ENCODE results near the gene MCC. TPM values are rescaled to one million over a fixed set of nuclear protein-coding genes. Genes with fewer than 3 reads are reported as not detected.

MCC gene
- total and polyA plus RNA-seq, 7 donors, result 1.4 to 13.8 (median 4.4) TPM

GRCh38 chr5:113447498-113448050, 40.7 kb downstream of the MCC start:
- ATAC-seq (no peak), DNase-seq (no peak)
- Histone ChIP-seq H3K4me1 (no peaks in the 10 kb centered on the region), H3K9me3 (peaks cover 8% of the 10 kb centered on the region), H3K27me3 (ENCODE audit: insufficient read depth in 3 of 3, low read length in 2 of 3) (no peaks in the 10 kb centered on the region), H3K27ac (no peak overlapping the region), H3K36me3 (ENCODE audit: insufficient read depth in 1 of 2, low read depth in 1 of 2) (no peaks in the 10 kb centered on the region), H3K4me3 (no peak overlapping the region)
- no peak for TF ChIP-seq CTCF (IDR thresholded peaks at IDR 0.05)
- intact Hi-C loops (cut with DNase I), result no loop called here
- 57 to 64% (median 62%) methylated on average over 4 of the region's 4 CpGs for WGBS, 3 donors

GRCh38 chr5:113446358-113446927, 41.8 kb downstream of the MCC start:
- no peaks in the 10 kb centered on the region for H3K27me3 ChIP-seq (ENCODE audit: insufficient read depth in 3 of 3, low read length in 2 of 3)
- H3K4me3 ChIP-seq, result no peak overlapping the region
- WGBS, 3 donors, result 54 to 60% (median 57%) methylated on average over 2 of the region's 2 CpGs
- ATAC-seq (no peak), DNase-seq (no peak)
- no peak for TF ChIP-seq CTCF (IDR thresholded peaks at IDR 0.05)
- H3K4me1 ChIP-seq, result no peaks in the 10 kb centered on the region
- H3K27ac ChIP-seq, result no peak overlapping the region
- intact Hi-C loops (cut with DNase I), result no loop called here
- H3K9me3 ChIP-seq, result peaks cover 8% of the 10 kb centered on the region
- no peaks in the 10 kb centered on the region for H3K36me3 ChIP-seq (ENCODE audit: insufficient read depth in 1 of 2, low read depth in 1 of 2)

GRCh38 chr5:113437111-113437510, 51.1 kb downstream of the MCC start:
- no peak for TF ChIP-seq CTCF (IDR thresholded peaks at IDR 0.05)
- no peaks in the 10 kb centered on the region for H3K4me1 ChIP-seq

GRCh38 chr5:113435575-113435974, 52.7 kb downstream of the MCC start:
- Histone ChIP-seq H3K27me3 (ENCODE audit: insufficient read depth in 3 of 3, low read length in 2 of 3) (no peaks in the 10 kb centered on the region), H3K4me3 (no peak overlapping the region), H3K36me3 (ENCODE audit: insufficient read depth in 1 of 2, low read depth in 1 of 2) (no peaks in the 10 kb centered on the region), H3K27ac (no peak overlapping the region), H3K4me1 (no peaks in the 10 kb centered on the region), H3K9me3 (no peaks in the 10 kb centered on the region)
- TF ChIP-seq CTCF (IDR thresholded peaks at IDR 0.05), result no peak
- ATAC-seq, result no peak
- 58 to 64% (median 64%) methylated on average over 4 of the region's 4 CpGs for WGBS, 3 donors
- intact Hi-C loops (cut with DNase I), result no loop called here
- no peak for DNase-seq

More at GRCh38 chr5:113437111-113437510, 51.1 kb downstream of the MCC start:
- Histone ChIP-seq H3K4me3 (no peak overlapping the region), H3K27me3 (ENCODE audit: insufficient read depth in 3 of 3, low read length in 2 of 3) (no peaks in the 10 kb centered on the region), H3K9me3 (no peaks in the 10 kb centered on the region), H3K27ac (no peak overlapping the region), H3K36me3 (ENCODE audit: insufficient read depth in 1 of 2, low read depth in 1 of 2) (no peaks in the 10 kb centered on the region)
- DNase-seq (no peak), ATAC-seq (no peak)
- intact Hi-C loops (cut with DNase I), result no loop called here
- WGBS, 3 donors, result 58 to 61% (median 58%) methylated on average over 1 of the region's 1 CpG

- no peaks in the 10 kb centered on the region for H3K9me3 ChIP-seq
- no peak for ATAC-seq
- no peak within 1 kb of the TSS for H3K27ac ChIP-seq
- H3K36me3 ChIP-seq (ENCODE audit: insufficient read depth in 1 of 2, low read depth in 1 of 2), result no peaks in the 10 kb centered on the region
- no peak for DNase-seq
- intact Hi-C loops (cut with DNase I), result no loop called here
- no peak for TF ChIP-seq CTCF (IDR thresholded peaks at IDR 0.05)
- WGBS, 3 donors, result 75 to 81% (median 78%) methylated on average over 3 of the region's 3 CpGs
- no peak within 1 kb of the TSS for H3K4me3 ChIP-seq
- no peaks in the 10 kb centered on the region for H3K4me1 ChIP-seq
- no peaks in the 10 kb centered on the region for H3K27me3 ChIP-seq (ENCODE audit: insufficient read depth in 3 of 3, low read length in 2 of 3)
Measured at GRCh38 chr5:113434889-113435288, 53.4 kb downstream of the MCC start, which contains the start of gene TSSK1B. Gene TSSK1B (minus strand): TSS chr5:113434989. CDS start chr5:113434839, 150 bp downstream.

Measured in psoas muscle (tissue), 8 donors.